IPS DF 4.7 (cell line): ENCODE results near the gene DISC1.
"Not testable (repeated sequence)": the region's sequence is repeated elsewhere in the genome, so short reads cannot be mapped to it uniquely, and the experiment has no call there.

Experiments used
- DNase-seq: peaks from one replicate; pipeline ENCODE4 v3.0.0-alpha.2; 2013; ENCODE audit warnings: low spot score; ENCODE audit errors: extremely low read depth

DISC1 gene

GRCh38 chr1:231882790-231883189 lies 256.2 kb downstream of the DISC1 start:
- no peak for DNase-seq

DNA sequence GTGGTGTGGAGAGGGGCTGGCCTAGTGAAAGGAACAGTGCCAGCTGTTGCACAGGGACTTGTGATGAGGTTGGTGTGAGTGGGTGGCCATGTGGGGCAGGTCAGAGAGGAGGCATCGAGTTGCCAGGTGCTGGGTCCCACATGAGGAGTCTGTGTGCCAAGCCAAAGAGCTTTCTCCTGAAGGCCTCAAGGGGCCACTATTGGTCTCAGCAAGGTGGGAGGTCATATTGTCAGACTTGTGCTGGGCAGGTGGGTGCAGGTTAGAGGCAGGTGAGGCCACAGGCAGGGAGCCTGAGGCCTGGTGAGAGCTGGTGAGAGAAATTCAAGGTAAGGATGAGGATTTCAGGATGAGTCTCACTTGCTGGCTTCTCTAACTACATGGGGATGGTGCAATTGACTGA lies 256.8 kb downstream of the DISC1 start:
- DNase-seq, result no peak

DNA sequence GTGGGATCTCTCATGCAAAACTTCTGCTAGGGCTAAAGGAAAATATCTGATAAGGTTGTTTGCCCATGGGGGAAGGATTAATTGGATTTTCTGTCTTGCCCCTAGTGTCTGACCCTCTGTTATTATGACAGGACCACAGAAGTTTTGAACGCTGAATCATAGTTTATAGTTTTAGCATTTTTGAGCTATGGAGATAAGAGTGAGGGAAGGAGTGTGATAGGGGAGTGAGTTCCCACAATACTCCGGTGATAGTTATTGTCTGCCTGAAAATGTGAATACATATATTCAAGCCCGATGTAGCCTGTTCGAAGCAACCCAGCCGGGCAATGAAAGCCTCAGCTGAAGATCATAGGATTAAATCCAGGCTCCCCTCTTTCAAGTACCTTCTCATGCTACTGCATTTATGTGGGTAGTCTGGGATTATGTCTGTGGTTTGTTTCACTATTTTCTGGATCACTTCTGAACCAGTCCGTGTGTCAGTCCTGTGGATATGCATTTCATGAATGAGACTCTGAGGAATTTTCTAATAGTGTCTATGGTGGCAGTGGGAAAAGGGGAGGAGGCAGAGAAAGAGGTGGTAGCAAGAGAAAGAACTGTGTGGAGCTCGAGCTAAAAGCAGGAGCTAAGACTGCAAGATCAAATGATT lies 258.7 kb downstream of the DISC1 start:
- no peak for DNase-seq

DNA sequence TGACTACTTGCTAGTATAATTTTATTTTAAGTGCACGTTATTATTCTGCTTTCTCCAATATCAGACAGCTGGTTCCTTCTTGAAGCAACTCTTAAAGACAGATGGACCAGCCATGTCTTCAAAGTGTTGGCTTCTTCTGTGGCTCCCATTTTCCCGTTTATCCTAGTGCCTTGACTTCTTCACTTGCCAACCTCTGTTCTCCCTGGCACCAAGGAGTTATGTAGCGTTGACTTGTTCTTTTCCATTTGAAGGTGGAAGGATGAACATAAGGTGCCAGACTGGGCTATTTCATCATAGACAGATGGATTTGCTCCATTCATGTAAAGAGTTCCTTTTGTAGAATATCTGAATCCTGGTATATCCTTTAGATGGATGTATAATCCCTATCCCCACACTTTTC lies 260.6 kb downstream of the DISC1 start:
- no peak for DNase-seq

DNA sequence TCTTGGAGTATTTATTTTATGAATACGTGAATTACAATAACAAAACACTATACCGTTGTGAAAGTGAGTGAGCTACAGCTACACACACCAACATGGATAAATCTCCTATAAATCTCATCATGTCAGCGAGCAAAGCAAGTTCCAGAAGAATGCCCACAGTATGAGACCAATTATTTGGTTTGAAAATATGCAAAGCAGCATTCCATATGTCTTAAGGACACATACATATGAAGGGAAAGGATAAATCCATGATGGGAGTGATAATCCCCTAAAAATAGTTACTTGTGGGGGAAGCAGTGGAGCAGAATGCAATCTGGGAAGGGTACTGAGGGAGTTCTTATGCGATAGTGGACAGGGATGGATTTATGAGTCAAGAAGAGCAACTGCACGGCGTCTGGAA lies 261.3 kb downstream of the DISC1 start:
- DNase-seq, result no peak

GRCh38 chr1:231890791-231891190 lies 264.2 kb downstream of the DISC1 start:
- no peak for DNase-seq

DNA sequence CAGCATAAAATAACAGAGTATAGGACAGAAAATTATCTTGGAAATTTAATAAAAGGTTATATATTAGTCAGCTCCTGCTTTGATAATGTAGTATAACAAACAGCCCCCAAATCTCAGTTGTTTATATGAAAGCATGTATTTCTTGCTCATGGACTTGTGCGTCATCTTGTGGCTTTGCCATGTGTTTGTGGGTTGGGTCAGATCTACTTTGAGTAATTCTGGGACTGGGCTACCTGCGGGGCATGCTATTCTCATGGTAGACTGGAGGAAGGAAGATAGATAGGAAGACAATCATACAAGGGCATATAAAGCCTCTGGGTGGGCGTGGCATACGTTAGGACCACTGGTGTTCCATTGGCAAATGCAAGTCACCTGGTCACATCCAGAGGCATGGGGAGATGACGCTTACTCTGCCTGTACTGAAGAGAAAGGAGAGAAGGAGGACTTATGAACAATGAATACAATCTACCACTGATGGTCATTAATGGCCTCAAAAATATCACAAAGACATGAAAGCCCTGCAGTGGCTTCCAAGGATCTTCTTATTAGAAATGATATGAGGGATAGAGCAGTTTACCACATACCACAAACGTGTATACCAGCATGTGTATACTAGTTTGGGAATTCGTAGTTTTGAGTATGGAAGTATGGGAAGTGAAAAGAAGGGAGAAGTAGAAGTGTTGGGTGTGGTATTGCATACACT lies 267.0 kb downstream of the DISC1 start:
- no peak for DNase-seq

DNA sequence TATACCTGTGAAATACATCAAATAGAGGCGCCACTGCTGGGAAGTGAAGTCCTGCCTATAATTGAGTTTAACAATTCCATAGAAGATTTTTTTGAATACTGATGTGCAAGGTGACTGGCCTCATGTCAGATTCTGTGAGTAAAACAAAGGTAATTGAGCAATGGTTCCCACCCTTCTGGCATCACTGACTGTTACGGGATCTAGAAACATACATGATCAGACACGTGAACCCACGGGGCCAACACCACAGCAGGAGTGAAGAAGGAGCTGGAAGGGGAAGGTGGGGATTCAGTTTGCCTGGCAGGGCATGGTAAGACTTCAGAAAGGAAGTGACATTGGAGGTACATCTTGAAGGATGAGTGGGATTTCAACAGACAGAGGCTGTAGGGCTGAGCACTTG lies 270.2 kb downstream of the DISC1 start:
- DNase-seq, result no peak

DNA sequence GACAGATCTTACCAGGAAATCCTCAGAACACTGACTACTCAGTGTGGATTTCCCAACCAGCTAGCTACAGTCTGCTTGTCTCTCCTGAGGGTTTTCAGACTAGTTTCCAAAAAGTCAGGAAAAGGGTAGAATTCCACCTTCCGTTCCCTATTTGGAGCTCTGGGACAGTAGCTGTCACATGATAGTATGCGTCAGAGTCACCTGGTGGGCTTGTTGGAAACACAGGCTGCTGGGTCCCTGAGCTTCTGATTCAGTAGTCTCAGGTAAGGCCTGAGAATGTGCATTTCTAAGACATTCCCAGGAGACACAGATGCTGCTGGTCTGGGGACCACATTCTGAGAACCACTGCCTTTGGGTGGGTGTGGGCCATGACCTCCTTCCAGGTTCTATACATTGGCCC lies 272.5 kb downstream of the DISC1 start:
- no peak for DNase-seq

DNA sequence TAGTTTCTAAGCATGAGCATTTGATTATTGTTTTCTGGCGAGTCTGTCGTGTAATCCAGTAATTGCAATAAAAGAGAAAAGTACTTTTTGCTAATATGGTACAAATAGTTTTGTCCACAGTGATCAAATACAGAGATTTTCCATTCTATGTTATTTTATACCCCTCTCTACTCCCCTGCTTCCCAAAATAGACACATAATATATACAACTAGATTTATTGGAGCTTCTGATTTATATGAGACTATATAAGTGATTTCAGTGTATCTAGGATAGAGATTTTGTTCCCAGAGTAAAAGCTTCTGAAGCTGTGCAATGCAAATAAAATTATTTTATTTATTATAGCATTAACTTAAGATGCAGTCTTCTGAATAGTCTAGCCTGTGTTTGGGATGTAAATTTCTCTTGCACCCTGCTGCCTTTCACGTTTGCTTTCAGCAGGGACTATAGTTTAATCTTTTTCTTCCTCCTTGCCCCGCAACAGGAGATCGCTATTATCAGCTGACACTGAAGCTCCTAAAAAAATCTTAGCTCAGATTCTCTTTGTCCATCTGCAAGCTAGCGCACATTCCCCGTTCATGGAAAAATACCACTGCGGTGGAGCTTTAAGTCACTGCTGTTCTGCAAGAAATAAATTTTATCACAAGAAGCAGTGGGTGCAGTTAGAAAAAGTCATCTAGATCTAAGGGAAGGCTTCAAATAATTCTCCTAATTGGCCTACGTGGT lies 273.3 kb downstream of the DISC1 start:
- DNase-seq, result no peak

DNA sequence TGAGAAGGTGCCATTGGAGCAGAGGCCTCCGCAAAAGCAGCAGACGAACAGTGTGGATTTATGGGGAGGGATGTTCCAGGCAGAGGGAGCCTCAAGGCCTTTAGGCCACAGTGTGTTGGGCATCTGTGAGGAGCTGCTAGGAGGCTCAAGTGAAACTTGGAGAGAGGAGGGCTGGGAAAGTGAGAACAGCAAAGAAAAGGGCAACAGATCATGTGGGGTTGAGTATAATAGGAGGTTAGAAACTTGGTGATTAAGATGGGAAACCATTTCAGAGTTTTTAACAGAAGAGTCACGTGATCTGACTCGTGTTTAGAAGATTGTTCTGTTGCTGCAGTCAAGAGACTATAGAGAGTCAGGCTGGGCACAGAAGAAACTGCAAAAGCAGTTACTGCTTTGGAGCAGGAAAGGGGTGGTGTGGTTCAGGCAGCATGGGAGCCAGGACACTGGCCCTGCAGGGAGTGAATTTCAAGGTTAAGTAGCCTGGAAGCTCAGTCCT lies 277.0 kb downstream of the DISC1 start:
- no peak for DNase-seq

DNA sequence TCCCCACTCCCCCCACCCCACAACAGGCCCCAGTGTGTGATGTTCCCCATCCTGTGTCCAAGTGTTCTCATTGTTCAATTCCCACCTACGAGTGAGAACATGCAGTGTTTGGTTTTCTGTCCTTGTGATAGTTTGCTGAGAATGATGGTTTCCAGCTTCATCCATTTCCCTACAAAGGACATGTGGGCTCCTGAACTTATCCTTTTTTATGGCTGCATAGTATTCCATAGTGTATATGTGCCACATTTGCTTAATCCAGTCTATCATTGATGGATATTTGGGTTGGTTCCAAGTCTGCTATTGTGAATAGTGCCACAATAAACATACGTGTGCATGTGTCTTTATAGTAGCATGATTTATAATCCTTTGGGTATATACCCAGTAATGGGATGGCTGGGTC lies 280.7 kb downstream of the DISC1 start:
- DNase-seq, result not testable (repeated sequence)

GRCh38 chr1:231913493-231913892 lies 286.9 kb downstream of the DISC1 start:
- no peak for DNase-seq

GRCh38 chr1:231918239-231919015 lies 291.8 kb downstream of the DISC1 start:
- DNase-seq, result no peak

DNA sequence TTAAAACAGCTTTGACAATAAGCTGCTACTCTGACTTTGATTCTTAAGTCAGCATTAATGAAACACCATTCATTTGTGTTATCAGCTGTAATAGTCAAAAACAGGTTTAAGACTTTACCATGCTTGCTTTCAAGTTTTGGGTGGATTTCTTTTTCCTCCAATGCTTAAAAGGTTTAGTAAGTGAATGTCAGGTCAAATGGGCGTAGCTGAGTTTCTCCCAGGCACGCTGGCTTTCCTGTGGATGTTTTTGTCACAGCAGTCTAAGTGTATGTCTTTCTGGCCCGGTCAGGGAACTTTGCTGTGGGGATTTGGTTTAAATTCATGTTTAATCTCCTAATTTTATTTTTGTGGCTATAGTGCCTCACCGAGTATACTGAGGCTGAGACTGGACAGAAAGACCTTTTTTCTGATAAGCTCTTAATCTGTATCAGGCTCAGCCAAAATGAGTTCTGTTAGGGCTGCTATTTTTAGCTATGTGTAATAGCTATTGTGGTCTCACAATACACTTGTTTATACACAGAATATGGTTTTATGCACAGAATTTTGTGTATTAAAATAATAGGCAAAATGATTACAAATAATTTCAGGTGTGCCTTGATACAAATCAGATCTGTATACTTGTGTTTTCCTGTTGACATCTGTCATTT lies 292.8 kb downstream of the DISC1 start:
- no peak for DNase-seq

DNA sequence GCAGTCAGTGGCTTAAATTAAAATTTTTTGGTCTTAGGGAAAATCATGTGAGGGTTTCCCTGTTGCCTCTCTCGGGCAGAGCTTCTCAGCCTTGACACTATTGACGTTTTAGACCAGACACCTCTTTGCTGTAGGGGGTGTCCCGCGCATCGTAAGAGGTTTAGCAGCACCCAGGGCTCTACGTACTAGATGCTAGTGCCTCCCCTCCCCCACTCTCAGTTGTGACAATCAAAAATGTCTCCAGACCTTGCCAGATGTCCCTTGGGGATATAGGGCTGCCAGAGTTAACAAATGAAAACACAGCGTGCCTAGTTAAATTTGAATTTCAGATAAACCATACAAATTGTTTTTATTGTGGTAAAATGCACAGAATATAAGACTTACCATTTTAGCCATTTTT lies 293.3 kb downstream of the DISC1 start:
- no peak for DNase-seq

- no peak for DNase-seq
Measured at GRCh38 chr1:231921646-231922345, 295.2 kb downstream of the DISC1 start.

- DNase-seq, result no peak
Measured at GRCh38 chr1:231923491-231924041, 297.0 kb downstream of the DISC1 start.

- no peak for DNase-seq
Measured at GRCh38 chr1:231924180-231924579, 297.6 kb downstream of the DISC1 start.

DNA sequence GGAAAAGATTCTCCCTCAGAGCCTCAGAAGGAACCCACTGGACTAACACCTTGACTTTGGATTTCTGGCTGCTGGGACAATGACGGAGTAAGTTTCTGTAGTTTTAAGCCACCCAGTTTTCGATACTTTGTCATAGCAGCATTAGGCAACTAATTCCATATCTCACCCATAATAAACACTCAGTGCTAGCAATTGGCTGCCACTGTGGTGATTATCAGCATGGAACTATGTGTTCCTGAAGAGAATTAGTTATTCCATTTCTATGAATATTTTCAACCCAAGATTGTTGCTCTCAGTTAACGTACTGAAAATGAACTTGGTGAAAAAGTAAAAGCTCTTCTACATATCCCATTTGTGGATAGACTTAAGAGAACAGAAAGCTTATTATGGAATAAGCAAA lies 299.3 kb downstream of the DISC1 start:
- DNase-seq, result no peak
